GM21515 (cell line): Measurements from ENCODE around the gene RABL6.
A peak's percentile ranks its signal among the peaks of the same experiment; 100 is the strongest.
"Not testable (repeated sequence)": the region's sequence is repeated elsewhere in the genome, so short reads cannot be mapped to it uniquely, and the experiment has no call there.

Source experiments
- ATAC-seq: cut with Tn5 transposase; IDR thresholded peaks from one replicate; pipeline ENCODE4 v1.9.1; 2021; ENCODE audit not compliant: unreplicated experiment

RABL6 gene

GRCh38 chr9:136875155-136875554 is 67.4 kb downstream of the RABL6 start:
- no peak for ATAC-seq

- ATAC-seq: no peak
Measured at GRCh38 chr9:136876476-136876875, 68.7 kb downstream of the RABL6 start.

GRCh38 chr9:136880651-136881050 is 72.9 kb downstream of the RABL6 start:
- no peak for ATAC-seq

- no peak for ATAC-seq
Measured at GRCh38 chr9:136881691-136882108, 74.0 kb downstream of the RABL6 start.

- no peak for ATAC-seq
Measured at GRCh38 chr9:136882109-136882946, 74.6 kb downstream of the RABL6 start.

GRCh38 chr9:136882947-136883283 is 75.2 kb downstream of the RABL6 start:
- ATAC-seq: not testable (repeated sequence)

GRCh38 chr9:136883670-136884069 is 75.9 kb downstream of the RABL6 start:
- not testable (repeated sequence) for ATAC-seq

- peak; percentile 77 for ATAC-seq
Measured at GRCh38 chr9:136885950-136886578, 78.3 kb downstream of the RABL6 start, which contains the start of gene TRAF2. Gene TRAF2 (plus strand): TSS chr9:136886516. CDS start chr9:136898741, 12,225 bp downstream.

GRCh38 chr9:136886610-136887597 is 79.2 kb downstream of the RABL6 start:
- ATAC-seq: peak; percentile 19

- no peak for ATAC-seq
Measured at GRCh38 chr9:136888454-136888853, 80.7 kb downstream of the RABL6 start.

GRCh38 chr9:136889858-136890257 is 82.1 kb downstream of the RABL6 start:
- ATAC-seq: no peak

- no peak for ATAC-seq
Measured at GRCh38 chr9:136890661-136891060, 82.9 kb downstream of the RABL6 start.
